ENCODE results near the gene LRP3. TPM values are rescaled to one million over a fixed set of nuclear protein-coding genes. Genes with fewer than 3 reads are reported as not detected.

LRP3 gene
- total and polyA plus RNA-seq, 2 of the 13 experiments (the other 11 are each of a cell fraction or from before 2014, with no cell fraction given), result 17.6 to 51.6 TPM

- TF ChIP-seq ZNF687 (CRISPR knock-in tag; IDR thresholded peaks at IDR 0.05) (peak; percentile 80), MAX (IDR thresholded peaks at IDR 0.05) (no peak; the same call in 1 of the 2 replicates), ZKSCAN8 (CRISPR knock-in tag; IDR thresholded peaks at IDR 0.05; ENCODE audit: borderline replicate concordance) (peak; percentile 91; the same call in 1 of the 2 replicates), ZNF570 (CRISPR knock-in tag; IDR thresholded peaks at IDR 0.05; ENCODE audit: borderline replicate concordance) (no peak), CENPX (CRISPR knock-in tag; IDR thresholded peaks at IDR 0.05) (no peak), SP5 (CRISPR knock-in tag; IDR thresholded peaks at IDR 0.05; ENCODE audit: borderline replicate concordance, low read depth) (peak; percentile 50; the same call in 1 of the 2 replicates), MAFG (CRISPR knock-in tag; IDR thresholded peaks at IDR 0.05) (no peak), REST (IDR thresholded peaks at IDR 0.05; ENCODE audit: borderline replicate concordance in 1 of 2, low read depth in 1 of 2, low read length in 2 of 2) (peak in 1 of 2 experiments; percentile 0; a peak in 1 of 4 replicates), ZNF792 (CRISPR knock-in tag; IDR thresholded peaks at IDR 0.05) (peak; percentile 83; the same call in 1 of the 2 replicates), MEF2D (CRISPR knock-in tag; IDR thresholded peaks at IDR 0.05) (peak; percentile 89; the same call in 1 of the 2 replicates), ZNF556 (CRISPR knock-in tag; IDR thresholded peaks at IDR 0.05; ENCODE audit: borderline replicate concordance) (no peak; the same call in 1 of the 2 replicates), ZNF737 (CRISPR knock-in tag; IDR thresholded peaks at IDR 0.05; ENCODE audit: borderline replicate concordance) (no peak), RBM22 (optimal IDR thresholded peaks at IDR 0.05; ENCODE audit: low read length) (peak; percentile 97)
- TF ChIP-seq, protein P1, sequence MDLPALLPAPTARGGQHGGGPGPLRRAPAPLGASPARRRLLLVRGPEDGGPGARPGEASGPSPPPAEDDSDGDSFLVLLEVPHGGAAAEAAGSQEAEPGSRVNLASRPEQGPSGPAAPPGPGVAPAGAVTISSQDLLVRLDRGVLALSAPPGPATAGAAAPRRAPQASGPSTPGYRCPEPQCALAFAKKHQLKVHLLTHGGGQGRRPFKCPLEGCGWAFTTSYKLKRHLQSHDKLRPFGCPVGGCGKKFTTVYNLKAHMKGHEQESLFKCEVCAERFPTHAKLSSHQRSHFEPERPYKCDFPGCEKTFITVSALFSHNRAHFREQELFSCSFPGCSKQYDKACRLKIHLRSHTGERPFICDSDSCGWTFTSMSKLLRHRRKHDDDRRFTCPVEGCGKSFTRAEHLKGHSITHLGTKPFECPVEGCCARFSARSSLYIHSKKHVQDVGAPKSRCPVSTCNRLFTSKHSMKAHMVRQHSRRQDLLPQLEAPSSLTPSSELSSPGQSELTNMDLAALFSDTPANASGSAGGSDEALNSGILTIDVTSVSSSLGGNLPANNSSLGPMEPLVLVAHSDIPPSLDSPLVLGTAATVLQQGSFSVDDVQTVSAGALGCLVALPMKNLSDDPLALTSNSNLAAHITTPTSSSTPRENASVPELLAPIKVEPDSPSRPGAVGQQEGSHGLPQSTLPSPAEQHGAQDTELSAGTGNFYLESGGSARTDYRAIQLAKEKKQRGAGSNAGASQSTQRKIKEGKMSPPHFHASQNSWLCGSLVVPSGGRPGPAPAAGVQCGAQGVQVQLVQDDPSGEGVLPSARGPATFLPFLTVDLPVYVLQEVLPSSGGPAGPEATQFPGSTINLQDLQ (CRISPR knock-in tag; IDR thresholded peaks at IDR 0.05), result no peak; the same call in 1 of the 2 replicates
- TF ChIP-seq, protein P2, sequence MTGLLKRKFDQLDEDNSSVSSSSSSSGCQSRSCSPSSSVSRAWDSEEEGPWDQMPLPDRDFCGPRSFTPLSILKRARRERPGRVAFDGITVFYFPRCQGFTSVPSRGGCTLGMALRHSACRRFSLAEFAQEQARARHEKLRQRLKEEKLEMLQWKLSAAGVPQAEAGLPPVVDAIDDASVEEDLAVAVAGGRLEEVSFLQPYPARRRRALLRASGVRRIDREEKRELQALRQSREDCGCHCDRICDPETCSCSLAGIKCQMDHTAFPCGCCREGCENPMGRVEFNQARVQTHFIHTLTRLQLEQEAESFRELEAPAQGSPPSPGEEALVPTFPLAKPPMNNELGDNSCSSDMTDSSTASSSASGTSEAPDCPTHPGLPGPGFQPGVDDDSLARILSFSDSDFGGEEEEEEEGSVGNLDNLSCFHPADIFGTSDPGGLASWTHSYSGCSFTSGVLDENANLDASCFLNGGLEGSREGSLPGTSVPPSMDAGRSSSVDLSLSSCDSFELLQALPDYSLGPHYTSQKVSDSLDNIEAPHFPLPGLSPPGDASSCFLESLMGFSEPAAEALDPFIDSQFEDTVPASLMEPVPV (CRISPR knock-in tag; IDR thresholded peaks at IDR 0.05), result no peak
Observed at GRCh38 chr19:33176670-33177416, 17.3 kb upstream of the LRP3 start (continued).
